ENCODE measurements around the gene APCDD1. TPM values are rescaled to one million over a fixed set of nuclear protein-coding genes. Genes with fewer than 3 reads are reported as not detected.

The APCDD1 gene
- total RNA-seq, 2 experiments from 2014 or later, result not detected

DNA sequence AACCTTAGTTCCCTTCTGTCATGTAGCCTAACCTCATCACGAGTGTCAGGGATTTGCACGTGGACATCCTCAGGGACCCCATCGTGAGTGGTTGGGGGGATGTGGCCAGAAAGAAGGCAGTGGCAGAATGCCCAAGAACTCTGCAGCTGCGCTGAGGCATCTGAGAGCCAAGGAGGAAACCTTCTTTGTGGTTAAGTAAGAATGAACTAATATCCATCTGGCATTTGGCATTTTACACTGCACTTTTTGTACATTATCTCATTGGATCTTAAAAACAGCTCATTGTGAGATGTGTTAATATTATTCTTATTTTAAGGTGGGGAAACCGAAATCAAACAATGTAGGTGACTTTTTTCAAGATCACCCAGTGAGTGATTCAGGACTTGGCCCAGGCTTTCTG lies 32.6 kb upstream of the APCDD1 start:
- Histone ChIP-seq H3K27ac (ENCODE audit: low read depth in 1 of 2, low read length in 2 of 2) (no peak overlapping the region), H3K4me3 (ENCODE audit: low read length) (no peak overlapping the region), H3K4me1 (ENCODE audit: insufficient read depth, low read length) (no peaks in the 10 kb centered on the region), H3K27me3 (ENCODE audit: control insufficient read depth in 1 of 2, insufficient read depth in 2 of 2, low read length in 2 of 2) (no peaks in the 10 kb centered on the region), H3K36me3 (ENCODE audit: insufficient read depth, low read length) (no peaks in the 10 kb centered on the region), H3K9me3 (ENCODE audit: control insufficient read depth in 1 of 2, insufficient read depth in 1 of 2, low read length in 2 of 2) (peaks cover 0 to 6% of the 10 kb centered on the region in 2 experiments)
- TF ChIP-seq, protein P1, sequence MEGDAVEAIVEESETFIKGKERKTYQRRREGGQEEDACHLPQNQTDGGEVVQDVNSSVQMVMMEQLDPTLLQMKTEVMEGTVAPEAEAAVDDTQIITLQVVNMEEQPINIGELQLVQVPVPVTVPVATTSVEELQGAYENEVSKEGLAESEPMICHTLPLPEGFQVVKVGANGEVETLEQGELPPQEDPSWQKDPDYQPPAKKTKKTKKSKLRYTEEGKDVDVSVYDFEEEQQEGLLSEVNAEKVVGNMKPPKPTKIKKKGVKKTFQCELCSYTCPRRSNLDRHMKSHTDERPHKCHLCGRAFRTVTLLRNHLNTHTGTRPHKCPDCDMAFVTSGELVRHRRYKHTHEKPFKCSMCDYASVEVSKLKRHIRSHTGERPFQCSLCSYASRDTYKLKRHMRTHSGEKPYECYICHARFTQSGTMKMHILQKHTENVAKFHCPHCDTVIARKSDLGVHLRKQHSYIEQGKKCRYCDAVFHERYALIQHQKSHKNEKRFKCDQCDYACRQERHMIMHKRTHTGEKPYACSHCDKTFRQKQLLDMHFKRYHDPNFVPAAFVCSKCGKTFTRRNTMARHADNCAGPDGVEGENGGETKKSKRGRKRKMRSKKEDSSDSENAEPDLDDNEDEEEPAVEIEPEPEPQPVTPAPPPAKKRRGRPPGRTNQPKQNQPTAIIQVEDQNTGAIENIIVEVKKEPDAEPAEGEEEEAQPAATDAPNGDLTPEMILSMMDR (IDR thresholded peaks at IDR 0.05), result no peak
- no peaks in the 10 kb centered on the region for H3K36me3 Mint-ChIP-seq (ENCODE audit: low read depth)
- ChIA-PET POLR2A (no interaction called here), CTCF (no interaction called here)
- no peaks in the 10 kb centered on the region for H3K4me1 Mint-ChIP-seq (ENCODE audit: low read depth)
- intact Hi-C loops (cut with DNase I, micrococcal nuclease), result no loop called here
- peaks cover 4% of the 10 kb centered on the region for H3K9me3 Mint-ChIP-seq
- DNase-seq, result no peak
- no peak overlapping the region for H3K27ac Mint-ChIP-seq
- peaks cover 19% of the 10 kb centered on the region for H3K27me3 Mint-ChIP-seq
- no peak overlapping the region for H3K4me3 Mint-ChIP-seq
- ATAC-seq (ENCODE audit: poor library complexity), result no peak

DNA sequence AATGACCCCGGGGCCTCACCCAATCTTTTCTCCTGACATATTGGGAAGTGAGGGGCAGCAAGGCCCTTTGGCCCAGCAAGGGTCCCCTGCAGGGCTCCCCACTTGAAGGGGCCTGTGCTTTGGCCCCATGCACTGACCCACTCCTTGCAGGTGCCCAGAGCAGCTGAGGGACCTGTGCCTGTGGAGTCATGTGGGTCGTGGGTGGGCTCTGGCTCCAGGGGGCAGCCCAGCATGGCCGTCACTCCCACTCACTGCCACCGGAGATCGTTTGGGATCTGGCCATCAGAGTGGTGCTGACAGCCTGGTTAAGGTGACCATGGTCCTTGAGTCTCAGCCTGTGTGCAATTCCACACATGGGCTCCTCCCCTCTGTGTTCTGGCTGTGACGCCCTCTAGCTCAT lies 31.7 kb upstream of the APCDD1 start:
- Mint-ChIP-seq H3K9me3 (peaks cover 4% of the 10 kb centered on the region), H3K36me3 (ENCODE audit: low read depth) (no peaks in the 10 kb centered on the region), H3K4me3 (no peak overlapping the region), H3K27me3 (peaks cover 19% of the 10 kb centered on the region), H3K4me1 (ENCODE audit: low read depth) (no peaks in the 10 kb centered on the region), H3K27ac (no peak overlapping the region)
- ChIA-PET POLR2A (no interaction called here), CTCF (no interaction called here)
- no peak for ATAC-seq (ENCODE audit: poor library complexity)
- H3K36me3 ChIP-seq (ENCODE audit: insufficient read depth, low read length), result no peaks in the 10 kb centered on the region
- intact Hi-C loops (cut with DNase I, micrococcal nuclease), result no loop called here
- no peak overlapping the region for H3K4me3 ChIP-seq (ENCODE audit: low read length)
- peaks cover 0 to 6% of the 10 kb centered on the region in 2 experiments for H3K9me3 ChIP-seq (ENCODE audit: control insufficient read depth in 1 of 2, insufficient read depth in 1 of 2, low read length in 2 of 2)
- no peak overlapping the region for H3K27ac ChIP-seq (ENCODE audit: low read depth in 1 of 2, low read length in 2 of 2)
- H3K4me1 ChIP-seq (ENCODE audit: insufficient read depth, low read length), result no peaks in the 10 kb centered on the region
- no peak for DNase-seq
- TF ChIP-seq, protein P1 (IDR thresholded peaks at IDR 0.05), result no peak
- peaks cover 0 to under 1% of the 10 kb centered on the region in 2 experiments for H3K27me3 ChIP-seq (ENCODE audit: control insufficient read depth in 1 of 2, insufficient read depth in 2 of 2, low read length in 2 of 2)

DNA sequence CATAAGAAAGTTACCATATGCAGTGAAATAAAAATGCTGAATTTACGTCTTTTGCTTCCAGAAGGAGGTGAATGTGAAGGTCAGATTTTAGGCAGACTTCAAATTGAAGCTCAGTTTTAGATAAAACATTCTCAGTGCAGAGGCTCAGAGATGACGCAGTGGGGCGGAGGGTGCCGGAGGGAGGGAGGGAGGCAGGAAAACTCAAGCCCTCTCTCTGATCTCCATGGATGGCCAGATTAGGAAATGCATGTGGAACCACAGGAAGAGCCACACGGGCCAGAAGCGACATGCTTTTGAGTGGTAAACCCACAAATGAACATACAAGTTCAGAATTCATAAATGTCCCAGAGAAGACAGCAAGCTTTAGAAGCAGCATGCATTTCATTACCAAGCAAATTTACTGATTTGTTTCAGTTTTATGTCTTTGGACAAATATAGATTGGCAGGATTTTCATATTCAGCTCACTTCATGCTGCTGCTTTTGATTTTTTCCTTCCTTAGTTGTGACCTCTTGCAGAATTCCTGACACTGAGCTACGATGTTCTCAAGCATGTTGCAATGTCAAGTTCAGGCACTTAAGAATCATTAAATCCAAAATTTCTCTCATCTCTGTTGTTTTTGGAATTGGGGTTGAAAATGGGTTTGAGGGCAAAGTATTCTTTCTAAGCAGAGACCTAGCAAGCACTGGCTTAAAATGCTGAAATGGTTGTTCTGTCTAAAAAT lies 29.7 kb upstream of the APCDD1 start:
- TF ChIP-seq, protein P1 (IDR thresholded peaks at IDR 0.05), result no peak
- peaks cover 4% of the 10 kb centered on the region for H3K9me3 Mint-ChIP-seq
- ATAC-seq (ENCODE audit: poor library complexity) (no peak), DNase-seq (no peak)
- H3K27ac Mint-ChIP-seq, result no peak overlapping the region
- no peak overlapping the region for H3K4me3 ChIP-seq (ENCODE audit: low read length)
- no peaks in the 10 kb centered on the region for H3K4me1 Mint-ChIP-seq (ENCODE audit: low read depth)
- H3K36me3 Mint-ChIP-seq (ENCODE audit: low read depth), result no peaks in the 10 kb centered on the region
- ChIA-PET CTCF (no interaction called here), POLR2A (no interaction called here)
- peaks cover 0 to 6% of the 10 kb centered on the region in 2 experiments for H3K9me3 ChIP-seq (ENCODE audit: control insufficient read depth in 1 of 2, insufficient read depth in 1 of 2, low read length in 2 of 2)
- peaks cover 19% of the 10 kb centered on the region for H3K27me3 Mint-ChIP-seq
- intact Hi-C loops (cut with DNase I, micrococcal nuclease), result no loop called here
- no peak overlapping the region for H3K27ac ChIP-seq (ENCODE audit: low read depth in 1 of 2, low read length in 2 of 2)
- H3K36me3 ChIP-seq (ENCODE audit: insufficient read depth, low read length), result no peaks in the 10 kb centered on the region
- H3K4me3 Mint-ChIP-seq, result no peak overlapping the region
- H3K4me1 ChIP-seq (ENCODE audit: insufficient read depth, low read length), result no peaks in the 10 kb centered on the region
- H3K27me3 ChIP-seq (ENCODE audit: control insufficient read depth in 1 of 2, insufficient read depth in 2 of 2, low read length in 2 of 2), result peaks cover 0 to 2% of the 10 kb centered on the region in 2 experiments

Measured in CD4-positive, alpha-beta T cell (primary cell).